KOPT-K1 (cell line): ENCODE measurements around the gene CXorf58.
"Not testable (repeated sequence)": the region's sequence is repeated elsewhere in the genome, so short reads cannot be mapped to it uniquely, and the experiment has no call there.

Experiments used
- H3K27ac ChIP-seq: fragments of 200-600 bp; sonication (generic); 2 replicates; pipeline ENCODE4 v1.5.1; 2016; ENCODE audit warnings: antibody characterized with exemption, mild to moderate bottlenecking, low read depth, low read length; ENCODE audit not compliant: poor library complexity, severe bottlenecking
- H3K36me3 ChIP-seq: fragments of 200-600 bp; sonication (generic); 2 replicates; pipeline ENCODE4 v1.5.1; 2017; ENCODE audit warnings: antibody characterized with exemption, mild to moderate bottlenecking, low read length, moderate library complexity; ENCODE audit not compliant: insufficient read depth
- H3K9me3 ChIP-seq: fragments of 200-600 bp; sonication (generic); 2 replicates; pipeline ENCODE4 v1.5.1; 2017; ENCODE audit warnings: antibody characterized with exemption, low read length, mild to moderate bottlenecking; ENCODE audit not compliant: insufficient read depth, poor library complexity, severe bottlenecking

CXorf58 gene

DNA sequence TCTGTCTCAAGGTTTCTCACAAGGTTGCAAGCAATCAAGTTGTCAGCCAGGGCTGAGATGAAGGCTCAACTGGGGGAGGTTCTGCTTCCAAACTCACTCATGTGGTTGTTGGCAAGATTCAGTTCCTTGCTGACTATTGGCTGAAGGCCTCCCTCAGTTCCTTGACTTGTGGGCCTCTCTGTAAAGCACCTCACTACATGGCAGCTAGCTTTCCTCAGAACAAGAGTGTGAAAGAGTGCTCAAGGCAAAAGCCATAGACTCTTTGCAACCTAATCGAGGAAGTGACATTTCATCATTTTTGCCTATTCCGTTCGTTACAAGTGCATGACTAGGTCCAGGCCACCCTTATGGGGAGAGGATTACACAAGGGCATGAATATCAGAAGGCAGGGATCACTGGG lies 52.0 kb downstream of the CXorf58 start:
- no peaks in the 10 kb centered on the region for H3K9me3 ChIP-seq
- H3K27ac ChIP-seq = peak overlapping the region; percentile 56
- no peaks in the 10 kb centered on the region for H3K36me3 ChIP-seq

DNA sequence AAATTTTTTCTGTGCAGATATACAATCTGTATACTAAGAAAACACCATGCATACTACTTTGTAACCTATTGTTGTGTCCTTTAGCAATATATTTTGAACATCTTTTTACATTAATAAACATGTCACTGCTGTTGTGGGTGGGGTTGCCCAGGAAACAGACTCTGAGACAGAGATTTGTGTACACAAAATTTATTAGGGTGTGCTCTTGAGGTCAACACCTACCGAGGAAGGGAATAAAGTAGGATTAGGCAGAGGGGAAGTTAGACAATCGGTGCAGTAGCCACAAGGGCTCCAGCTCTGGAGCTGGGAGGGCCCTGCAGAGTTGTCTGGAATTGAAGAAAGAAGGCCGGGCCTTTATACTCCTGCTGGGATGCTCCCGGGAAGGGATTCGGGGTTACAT lies 56.4 kb downstream of the CXorf58 start:
- Histone ChIP-seq H3K27ac (no peak overlapping the region), H3K36me3 (no peaks in the 10 kb centered on the region), H3K9me3 (no peaks in the 10 kb centered on the region)

DNA sequence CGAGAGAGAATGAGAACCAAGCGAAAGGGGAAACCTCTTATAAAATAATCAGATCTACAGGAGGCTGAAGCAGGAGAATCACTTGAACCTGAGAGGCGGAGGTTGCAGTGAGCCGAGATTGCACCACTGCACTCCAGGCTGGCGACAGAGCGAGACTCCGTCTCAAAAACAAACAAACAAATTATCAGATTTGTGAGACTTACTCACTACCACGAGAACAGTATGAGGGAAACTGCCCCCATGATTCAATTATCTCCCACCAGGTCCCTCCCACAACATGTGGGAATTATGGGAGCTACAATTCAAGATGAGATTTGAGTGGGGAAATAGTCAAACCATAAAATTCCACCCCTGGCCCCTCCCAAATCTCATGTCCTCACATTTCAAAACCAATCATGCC lies 57.8 kb downstream of the CXorf58 start:
- not testable (repeated sequence) for H3K27ac ChIP-seq, H3K36me3 ChIP-seq, H3K9me3 ChIP-seq

DNA sequence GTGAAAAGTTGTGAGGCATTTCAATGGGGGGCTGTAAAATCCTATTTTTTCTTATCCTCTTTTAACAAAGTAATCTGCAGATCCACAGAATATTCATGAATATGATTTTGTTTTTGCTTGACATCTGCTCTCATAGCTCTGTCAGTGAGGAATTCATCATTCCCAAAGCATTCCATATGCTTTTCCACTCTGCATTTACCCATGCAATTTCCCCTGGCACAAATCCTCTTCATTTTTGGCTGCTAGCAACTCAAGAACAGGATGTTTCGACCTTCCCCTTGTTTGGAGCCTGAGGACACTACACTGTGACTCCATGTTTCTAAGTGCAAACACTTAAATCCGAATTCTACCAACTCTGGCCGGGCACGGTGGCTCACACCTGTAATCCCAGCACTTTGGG lies 70.7 kb downstream of the CXorf58 start:
- Histone ChIP-seq H3K27ac (no peak overlapping the region), H3K36me3 (peaks cover 20% of the 10 kb centered on the region), H3K9me3 (no peaks in the 10 kb centered on the region)

DNA sequence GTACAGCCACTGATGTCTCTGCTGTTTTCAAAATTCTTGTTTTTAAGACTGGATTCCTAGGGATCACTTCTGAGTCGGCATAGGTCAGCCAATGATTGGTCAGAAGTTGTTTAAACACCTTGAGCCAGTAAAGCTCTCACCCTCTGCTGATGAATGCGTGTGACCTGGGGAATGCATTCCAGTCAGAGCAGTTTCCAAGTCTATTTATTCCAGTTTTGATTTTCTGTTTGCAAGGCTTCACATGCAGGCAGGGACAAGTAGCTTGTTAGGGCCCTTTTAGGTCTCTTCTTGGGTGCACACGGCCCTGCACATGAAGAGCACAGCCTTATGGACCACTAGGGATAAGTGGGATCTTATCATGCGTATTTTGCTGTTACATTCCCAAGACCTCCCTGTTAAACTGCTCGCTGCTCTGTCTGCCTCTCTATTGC lies 72.2 kb downstream of the CXorf58 start:
- H3K27ac ChIP-seq = no peak overlapping the region
- H3K9me3 ChIP-seq = no peaks in the 10 kb centered on the region

DNA sequence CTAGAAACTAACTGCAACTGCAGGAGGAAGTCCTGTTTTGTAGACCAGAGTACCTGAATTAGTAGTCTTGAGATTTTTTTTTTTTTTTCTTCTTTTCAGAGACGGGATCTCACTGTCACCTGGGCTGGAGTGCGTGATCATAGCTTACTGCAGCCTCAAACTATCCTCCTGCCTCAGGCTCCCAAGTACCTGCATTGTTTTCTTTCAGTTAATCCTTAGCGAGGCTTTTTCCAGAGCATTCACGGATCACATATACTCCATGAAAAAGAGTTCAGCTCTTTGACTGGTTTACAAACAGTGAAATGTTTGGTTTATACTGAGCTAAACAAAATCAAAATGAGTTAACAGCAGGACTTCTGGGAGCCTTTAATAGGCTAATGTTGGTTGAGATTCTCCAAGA lies 73.4 kb downstream of the CXorf58 start:
- no peak overlapping the region for H3K27ac ChIP-seq
- H3K9me3 ChIP-seq = no peaks in the 10 kb centered on the region
- H3K36me3 ChIP-seq = peaks cover 45% of the 10 kb centered on the region

More for the DNA sequence above, 72.2 kb downstream of the CXorf58 start:
- H3K36me3 ChIP-seq = peaks cover 34% of the 10 kb centered on the region

DNA sequence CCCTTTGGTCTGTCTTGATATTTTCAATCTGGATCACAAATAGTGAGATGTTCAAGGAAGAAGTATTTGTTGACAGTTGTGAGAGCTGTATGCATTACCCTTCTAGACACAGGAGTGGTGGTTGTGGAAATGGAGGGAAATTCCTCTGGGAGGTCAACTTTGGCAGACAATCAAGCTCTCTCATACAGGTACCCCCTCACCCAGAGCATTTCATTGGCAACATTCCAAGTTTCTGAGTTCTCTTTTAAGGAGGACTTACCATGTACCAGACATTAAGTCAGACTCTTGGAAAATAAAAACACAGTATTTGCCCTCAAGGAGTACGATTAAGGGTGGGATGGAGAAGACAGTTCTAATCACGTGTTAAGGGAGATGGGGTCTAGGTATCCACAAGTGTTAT lies 73.9 kb downstream of the CXorf58 start:
- Histone ChIP-seq H3K36me3 (peaks cover 50% of the 10 kb centered on the region), H3K27ac (no peak overlapping the region), H3K9me3 (no peaks in the 10 kb centered on the region)

DNA sequence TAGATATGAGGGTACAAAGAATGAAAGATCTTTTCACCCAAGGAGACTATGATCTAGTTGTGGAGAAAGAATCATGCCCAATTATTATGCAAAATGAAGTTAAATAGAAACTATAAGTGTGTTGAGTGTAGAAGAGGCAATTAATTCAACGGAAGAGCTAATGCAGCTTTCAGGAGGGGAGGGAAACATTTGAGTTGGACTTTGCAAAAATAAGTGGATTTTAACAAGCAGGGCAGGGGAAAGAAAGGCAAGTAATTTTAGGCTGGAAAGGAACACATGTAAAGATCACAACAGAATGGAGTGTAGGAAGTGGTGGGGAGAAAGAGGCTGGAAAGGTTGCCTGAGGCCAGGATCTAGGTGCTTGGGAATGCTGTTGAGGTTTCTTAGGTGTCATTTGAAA lies 75.1 kb downstream of the CXorf58 start:
- Histone ChIP-seq H3K9me3 (no peaks in the 10 kb centered on the region), H3K27ac (no peak overlapping the region), H3K36me3 (peaks cover 62% of the 10 kb centered on the region)
